Panc1 (cell line): Measurements from ENCODE around the gene PFKFB4.

Experiments
- POLR2AphosphoS5 ChIP-seq: IDR thresholded peaks from 2 replicates; pipeline ENCODE4 v1.6.1; 2012; ENCODE audit warnings: mild to moderate bottlenecking, low read depth, low read length, moderate library complexity
- TCF7L2 ChIP-seq: IDR thresholded peaks from 2 replicates; pipeline ENCODE4 v1.6.1; 2011; ENCODE audit warnings: mild to moderate bottlenecking, low read depth, low read length, inconsistent platforms
- TF ChIP-seq, protein P1 (sequence below): fragments of 450-650 bp; IDR thresholded peaks from 2 replicates; pipeline ENCODE4 v1.5.1; 2017; ENCODE audit warnings: mild to moderate bottlenecking
- TF ChIP-seq, protein P2 (sequence below), 2 experiments: IDR thresholded peaks; 2 replicates each; pipeline ENCODE4 v1.6.1; 2011 to 2012; ENCODE audit warnings: low read depth in 2 of 2, control low read depth in 1 of 2, low read length in 1 of 2, mild to moderate bottlenecking in 1 of 2, moderate library complexity in 1 of 2; ENCODE audit not compliant: insufficient read depth in 1 of 2

DNA sequence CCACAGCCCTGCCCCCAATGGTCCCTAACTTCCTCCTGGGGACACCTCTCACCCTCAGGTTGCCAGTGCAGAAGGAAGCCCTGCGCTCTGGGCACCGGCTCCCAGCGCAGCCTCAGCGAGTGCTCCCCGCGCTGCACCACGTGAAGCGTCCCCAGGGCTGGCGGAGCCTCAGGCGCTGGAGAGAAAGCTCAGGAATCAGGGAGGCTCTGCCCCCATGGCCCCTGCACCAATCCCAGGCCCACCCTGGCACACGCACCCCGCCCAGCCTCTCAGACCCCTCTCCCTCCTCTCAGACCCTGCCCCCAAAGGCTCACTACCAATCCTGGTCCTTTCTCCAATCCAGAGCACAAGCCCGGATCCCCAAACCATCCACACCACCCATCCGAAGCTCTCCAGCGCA, 31.6 kb upstream of the PFKFB4 start:
- TF ChIP-seq, protein P1, sequence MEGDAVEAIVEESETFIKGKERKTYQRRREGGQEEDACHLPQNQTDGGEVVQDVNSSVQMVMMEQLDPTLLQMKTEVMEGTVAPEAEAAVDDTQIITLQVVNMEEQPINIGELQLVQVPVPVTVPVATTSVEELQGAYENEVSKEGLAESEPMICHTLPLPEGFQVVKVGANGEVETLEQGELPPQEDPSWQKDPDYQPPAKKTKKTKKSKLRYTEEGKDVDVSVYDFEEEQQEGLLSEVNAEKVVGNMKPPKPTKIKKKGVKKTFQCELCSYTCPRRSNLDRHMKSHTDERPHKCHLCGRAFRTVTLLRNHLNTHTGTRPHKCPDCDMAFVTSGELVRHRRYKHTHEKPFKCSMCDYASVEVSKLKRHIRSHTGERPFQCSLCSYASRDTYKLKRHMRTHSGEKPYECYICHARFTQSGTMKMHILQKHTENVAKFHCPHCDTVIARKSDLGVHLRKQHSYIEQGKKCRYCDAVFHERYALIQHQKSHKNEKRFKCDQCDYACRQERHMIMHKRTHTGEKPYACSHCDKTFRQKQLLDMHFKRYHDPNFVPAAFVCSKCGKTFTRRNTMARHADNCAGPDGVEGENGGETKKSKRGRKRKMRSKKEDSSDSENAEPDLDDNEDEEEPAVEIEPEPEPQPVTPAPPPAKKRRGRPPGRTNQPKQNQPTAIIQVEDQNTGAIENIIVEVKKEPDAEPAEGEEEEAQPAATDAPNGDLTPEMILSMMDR: no peak
- TF ChIP-seq TCF7L2: no peak
- TF ChIP-seq, protein P2, sequence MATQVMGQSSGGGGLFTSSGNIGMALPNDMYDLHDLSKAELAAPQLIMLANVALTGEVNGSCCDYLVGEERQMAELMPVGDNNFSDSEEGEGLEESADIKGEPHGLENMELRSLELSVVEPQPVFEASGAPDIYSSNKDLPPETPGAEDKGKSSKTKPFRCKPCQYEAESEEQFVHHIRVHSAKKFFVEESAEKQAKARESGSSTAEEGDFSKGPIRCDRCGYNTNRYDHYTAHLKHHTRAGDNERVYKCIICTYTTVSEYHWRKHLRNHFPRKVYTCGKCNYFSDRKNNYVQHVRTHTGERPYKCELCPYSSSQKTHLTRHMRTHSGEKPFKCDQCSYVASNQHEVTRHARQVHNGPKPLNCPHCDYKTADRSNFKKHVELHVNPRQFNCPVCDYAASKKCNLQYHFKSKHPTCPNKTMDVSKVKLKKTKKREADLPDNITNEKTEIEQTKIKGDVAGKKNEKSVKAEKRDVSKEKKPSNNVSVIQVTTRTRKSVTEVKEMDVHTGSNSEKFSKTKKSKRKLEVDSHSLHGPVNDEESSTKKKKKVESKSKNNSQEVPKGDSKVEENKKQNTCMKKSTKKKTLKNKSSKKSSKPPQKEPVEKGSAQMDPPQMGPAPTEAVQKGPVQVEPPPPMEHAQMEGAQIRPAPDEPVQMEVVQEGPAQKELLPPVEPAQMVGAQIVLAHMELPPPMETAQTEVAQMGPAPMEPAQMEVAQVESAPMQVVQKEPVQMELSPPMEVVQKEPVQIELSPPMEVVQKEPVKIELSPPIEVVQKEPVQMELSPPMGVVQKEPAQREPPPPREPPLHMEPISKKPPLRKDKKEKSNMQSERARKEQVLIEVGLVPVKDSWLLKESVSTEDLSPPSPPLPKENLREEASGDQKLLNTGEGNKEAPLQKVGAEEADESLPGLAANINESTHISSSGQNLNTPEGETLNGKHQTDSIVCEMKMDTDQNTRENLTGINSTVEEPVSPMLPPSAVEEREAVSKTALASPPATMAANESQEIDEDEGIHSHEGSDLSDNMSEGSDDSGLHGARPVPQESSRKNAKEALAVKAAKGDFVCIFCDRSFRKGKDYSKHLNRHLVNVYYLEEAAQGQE (IDR thresholded peaks at IDR 0.05; ENCODE audit: insufficient read depth in 1 of 2, low read depth in 2 of 2, low read length in 1 of 2): no peak
- TF ChIP-seq POLR2AphosphoS5: no peak
